ENCODE results near the gene CHFR.

DNA sequence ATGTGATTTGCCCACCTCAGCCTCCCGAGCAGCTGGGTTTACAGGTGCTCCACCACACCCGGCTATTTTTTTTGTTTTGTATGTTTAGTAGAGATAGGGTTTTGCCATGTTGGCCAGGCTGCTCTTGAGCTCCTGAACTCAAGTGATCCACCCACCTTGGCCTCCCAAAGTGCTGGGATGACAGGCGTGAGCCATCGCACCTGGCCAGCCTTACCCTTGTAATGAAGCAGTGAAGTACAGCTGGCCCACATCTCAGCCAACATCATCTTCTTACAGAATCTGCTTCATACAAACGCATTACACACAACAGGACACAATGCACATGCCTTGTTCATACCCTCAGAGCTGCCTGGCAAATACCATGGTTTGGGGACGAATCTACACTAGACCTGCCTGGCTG lies 31.3 kb upstream of the CHFR start:
- no peak for TF ChIP-seq CTCF (conservative IDR thresholded peaks at IDR 0.05 in 1 of 2, IDR thresholded peaks at IDR 0.05 in 1 of 2; ENCODE audit: extremely low read depth in 1 of 2, insufficient read depth in 1 of 2, low read depth in 1 of 2, low read length in 2 of 2)
- no peak for TF ChIP-seq EZH2 (IDR thresholded peaks at IDR 0.05; ENCODE audit: borderline replicate concordance, low read length)
